Naive thymus-derived CD8-positive, alpha-beta T cell (primary cell): ENCODE data around the gene METTL26. TPM values are rescaled to one million over a fixed set of nuclear protein-coding genes. Genes with fewer than 3 reads are reported as not detected.
A peak's percentile ranks its signal among the peaks of the same experiment; 100 is the strongest.

Experiments
- ATAC-seq, 2 donors: fragments of 150-1000 bp; cut with Tn5 transposase in 1 of 2; sonication (Bioruptor Pico), chemical (Tn5 transposase) in 1 of 2; 1 replicate in 1 of 2; 2 replicates in 1 of 2; pipeline ENCODE4 v1.10.0; 2021; ENCODE audit warnings: mild to moderate bottlenecking in 2 of 2, moderate library complexity in 2 of 2
- POLR2A ChIA-PET: fragments of 350-600 bp; sonication (Branson Sonifier 250); formaldehyde crosslinking; loops from one replicate; lab custom pipeline; 2021; ENCODE audit warnings: antibody characterized with exemption; lab: Charles Lee
- DNase-seq, 10 donors: peaks; one replicate each; pipeline versions ENCODE4 v3.0.0 to v3.0.0-alpha.2; 2020 to 2022
- H3K27ac Mint-ChIP-seq, 10 donors: one replicate each; pipeline ENCODE4 v1.8.0; 2020 to 2022; ENCODE audit warnings: mild to moderate bottlenecking in 10 of 10, mixed read lengths in 10 of 10, moderate library complexity in 4 of 10, inconsistent platforms in 1 of 10
- H3K27me3 Mint-ChIP-seq, 5 donors: one replicate each; pipeline ENCODE4 v1.8.0; 2021 to 2022; ENCODE audit warnings: mixed read lengths in 5 of 5
- H3K36me3 Mint-ChIP-seq, 3 donors: one replicate each; pipeline ENCODE4 v1.8.0; 2020 to 2022; ENCODE audit warnings: mixed read lengths in 3 of 3, mild to moderate bottlenecking in 2 of 3, inconsistent platforms in 1 of 3
- H3K4me1 Mint-ChIP-seq, 4 donors: one replicate each; pipeline ENCODE4 v1.8.0; 2021 to 2022; ENCODE audit warnings: mixed read lengths in 4 of 4
- H3K4me3 Mint-ChIP-seq, 10 donors: one replicate each; pipeline ENCODE4 v1.8.0; 2020 to 2022; ENCODE audit warnings: mild to moderate bottlenecking in 10 of 10, mixed read lengths in 10 of 10, moderate library complexity in 6 of 10, inconsistent platforms in 1 of 10
- H3K9me3 Mint-ChIP-seq, 9 donors: one replicate each; pipeline ENCODE4 v1.8.0; 2020 to 2022; ENCODE audit warnings: mixed read lengths in 9 of 9, mild to moderate bottlenecking in 3 of 9, inconsistent platforms in 1 of 9, moderate library complexity in 1 of 9
- polyA plus RNA-seq, 3 donors: library from polyadenylated mRNA; unstranded; fragments of 300-500 nt; fragmentation: Illumina TruSeq; gene quantifications; one replicate each; pipeline ENCODE4 v1.2.3, GENCODE V29; 2021
- total RNA-seq, 8 experiments: library from RNA in 2 of 8; stranded (reverse) in 2 of 8; gene quantifications; one replicate each; pipeline ENCODE4 v1.2.3 and lab custom pipeline; 2021 to 2026

The METTL26 gene
- total and polyA plus RNA-seq, 5 experiments from 2014 or later: 69.2 to 98.4 (median 88.4) TPM

GRCh38 chr16:588639-588888 is 47.5 kb downstream of the METTL26 start:
- DNase-seq (peak in 9 of 10 donors; percentile 48 to 87 (median 67)), ATAC-seq (peak; percentile 31 to 34)
- no peaks in the 10 kb centered on the region for H3K9me3 Mint-ChIP-seq
- H3K4me1 Mint-ChIP-seq: peaks cover 20 to 41% (median 37%) of the 10 kb centered on the region in 4 donors
- peak overlapping the region; percentile 88 to 99 (median 96) for H3K4me3 Mint-ChIP-seq
- POLR2A ChIA-PET: interaction anchor here (0.7 to 1.9 kb wide), 10 partner anchors 10 to 1944 kb away, joined by 3 to 12 read pairs (median 4); partner anchors contain the start of genes METTL26 and WDR90
- H3K27ac Mint-ChIP-seq: peak overlapping the region; percentile 92 to 99 (median 98)
- H3K27me3 Mint-ChIP-seq: no peaks in the 10 kb centered on the region
- H3K36me3 Mint-ChIP-seq: no peaks in the 10 kb centered on the region

DNA sequence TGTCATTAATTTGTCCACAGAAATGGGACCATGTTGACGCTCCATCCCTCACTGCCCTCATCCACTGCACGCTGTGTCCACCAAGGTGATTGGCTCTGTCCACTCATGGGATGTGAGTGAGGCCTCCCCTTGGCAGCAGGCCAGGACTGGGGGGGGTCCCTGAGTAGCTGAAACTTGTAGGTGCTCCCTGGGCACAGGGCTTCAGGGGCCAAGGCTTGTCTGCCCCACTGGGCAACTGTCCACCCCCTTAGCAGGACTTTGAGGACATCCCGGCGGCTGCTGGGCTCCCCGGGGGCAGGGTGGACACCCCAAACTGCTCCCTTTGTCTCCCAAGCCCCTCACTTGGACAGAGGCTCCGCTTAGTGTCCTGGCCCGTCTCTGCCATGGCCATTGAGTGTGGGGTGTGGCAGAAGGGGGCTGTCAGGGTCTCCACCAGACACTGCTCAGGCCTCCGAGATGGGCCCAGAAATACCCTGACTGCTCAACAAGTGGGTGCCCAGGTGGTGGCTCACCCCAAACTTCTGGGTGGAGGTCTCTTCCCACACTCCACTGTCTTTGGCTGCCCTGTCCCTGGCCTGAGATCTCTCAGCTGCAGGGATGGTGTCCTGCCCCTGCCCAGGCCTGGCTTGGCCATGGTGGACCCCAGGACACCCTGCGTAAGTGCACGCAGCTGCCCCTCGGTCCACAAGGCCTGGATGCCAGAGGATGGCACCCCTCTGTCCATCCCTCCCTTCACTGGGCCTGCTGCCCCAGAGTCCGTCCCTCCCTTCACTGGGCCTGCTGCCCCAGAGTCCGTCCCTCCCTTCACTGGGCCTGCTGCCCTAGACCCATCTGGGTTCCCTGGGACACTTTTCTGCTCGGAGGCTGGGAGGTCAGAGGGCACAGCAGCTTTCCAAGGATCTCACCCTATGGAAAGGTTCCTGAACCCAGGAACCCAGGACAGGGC is 49.2 kb downstream of the METTL26 start:
- H3K4me1 Mint-ChIP-seq: peaks cover 15 to 29% (median 24%) of the 10 kb centered on the region in 4 donors
- POLR2A ChIA-PET: interaction anchor here (1.2 to 1.8 kb wide), 5 partner anchors 9 to 89 kb away, joined by 3 to 5 read pairs (median 3); partner anchors contain the start of genes NHLRC4 and RHBDL1
- peak overlapping the region; percentile 52 to 98 (median 92) for H3K4me3 Mint-ChIP-seq
- no peaks in the 10 kb centered on the region for H3K27me3 Mint-ChIP-seq
- ATAC-seq: no peak
- H3K27ac Mint-ChIP-seq: peak overlapping the region in 8 of 10 donors; percentile 11 to 98 (median 78)
- H3K9me3 Mint-ChIP-seq: no peaks in the 10 kb centered on the region
- no peak for DNase-seq
- H3K36me3 Mint-ChIP-seq: no peaks in the 10 kb centered on the region

- POLR2A ChIA-PET: interaction anchor here (1.4 to 1.8 kb wide), 2 partner anchors 11 to 19 kb away, joined by 3 to 5 read pairs; partner anchors contain the start of gene NHLRC4
- Mint-ChIP-seq H3K27ac (peak overlapping the region in 3 of 10 donors; percentile 21 to 76 (median 56)), H3K4me3 (peak overlapping the region in 1 of 10 donors; percentile 7), H3K4me1 (peaks cover 13 to 22% (median 17%) of the 10 kb centered on the region in 4 donors), H3K27me3 (no peaks in the 10 kb centered on the region), H3K9me3 (no peaks in the 10 kb centered on the region), H3K36me3 (no peaks in the 10 kb centered on the region)
- DNase-seq: no peak
- no peak for ATAC-seq
Measured at GRCh38 chr16:586047-586644, 50.0 kb downstream of the METTL26 start.

DNA sequence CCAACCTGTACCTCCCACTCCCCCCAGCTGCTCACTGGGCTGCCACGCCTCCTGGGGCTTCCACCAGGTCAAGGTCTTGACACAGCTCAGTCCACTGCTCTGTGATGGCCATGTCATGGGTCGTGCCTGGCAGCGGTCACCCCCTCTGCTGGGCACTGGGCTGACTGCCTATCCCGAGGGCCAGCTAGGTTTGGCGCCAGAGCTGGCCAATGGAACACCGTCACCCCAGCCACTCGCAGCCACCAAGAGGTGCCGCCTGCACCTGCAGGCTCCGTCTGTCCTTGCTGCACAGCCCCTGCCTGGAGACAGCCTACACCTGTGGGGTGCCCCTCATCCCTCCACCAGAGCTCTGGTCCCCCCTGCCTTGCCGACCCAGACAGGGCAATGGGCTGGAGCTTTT is 50.8 kb downstream of the METTL26 start:
- Mint-ChIP-seq H3K9me3 (no peaks in the 10 kb centered on the region), H3K27me3 (no peaks in the 10 kb centered on the region), H3K27ac (peak overlapping the region in 2 of 10 donors; percentile 47 to 76), H3K4me3 (no peak overlapping the region), H3K4me1 (peaks cover 6 to 15% (median 10%) of the 10 kb centered on the region in 4 donors), H3K36me3 (no peaks in the 10 kb centered on the region)
- ATAC-seq: no peak
- no peak for DNase-seq
- POLR2A ChIA-PET: interaction anchor here (0.8 to 1.8 kb wide), 3 partner anchors 12 to 1187 kb away, joined by 3 to 5 read pairs (median 5); partner anchors contain the start of genes EME2 and NHLRC4

Other genes with a start within 250 kb of the METTL26 start
- gene NME4, start 239.1 kb downstream of the METTL26 start, total RNA-seq: 10 to 100 TPM; 29.7 to 33.2 TPM
- gene NME4, start 239.1 kb downstream of the METTL26 start, polyA plus RNA-seq: 10 to 100 TPM; 38.9 to 61.9 (median 60.7) TPM
- 10 to 100 TPM in 1 of 2 experiments, 1 to 10 TPM in 1; 8.5 to 10.8 TPM for gene DECR2, start 234.4 kb downstream of the METTL26 start, total RNA-seq
- 10 to 100 TPM in 1 of 3 donors, 1 to 10 TPM in 2; 7.4 to 12.2 (median 8.5) TPM for gene DECR2, start 234.4 kb downstream of the METTL26 start, polyA plus RNA-seq
- gene RAB11FIP3, start 210.7 kb downstream of the METTL26 start, total RNA-seq: 10 to 100 TPM; 43.8 to 49.7 TPM
- 1 to 10 TPM; 1.3 to 5.0 (median 2.2) TPM for gene RAB11FIP3, start 210.7 kb downstream of the METTL26 start, polyA plus RNA-seq
- gene CAPN15, start 108.6 kb downstream of the METTL26 start, total RNA-seq: 10 to 100 TPM; 63.1 to 63.2 TPM
- gene CAPN15, start 108.6 kb downstream of the METTL26 start, polyA plus RNA-seq: 1 to 10 TPM; 5.5 to 7.9 (median 6.0) TPM
- gene PRR35, start 75.9 kb downstream of the METTL26 start, total RNA-seq: not detected
- gene PRR35, start 75.9 kb downstream of the METTL26 start, polyA plus RNA-seq: not detected
- 1 to 10 TPM; 4.7 to 5.3 TPM for gene NHLRC4, start 69.3 kb downstream of the METTL26 start, total RNA-seq
- gene NHLRC4, start 69.3 kb downstream of the METTL26 start, polyA plus RNA-seq: 1 to 10 TPM; 1.5 to 3.3 (median 1.7) TPM
- 10 to 100 TPM; 55.8 to 59.0 TPM for gene PIGQ, start 66.3 kb downstream of the METTL26 start, total RNA-seq
- 10 to 100 TPM in 1 of 3 donors, 1 to 10 TPM in 2; 8.8 to 13.4 (median 9.3) TPM for gene PIGQ, start 66.3 kb downstream of the METTL26 start, polyA plus RNA-seq
- 10 to 100 TPM; 18.6 to 19.9 TPM for gene RAB40C, start 46.2 kb downstream of the METTL26 start, total RNA-seq
- gene RAB40C, start 46.2 kb downstream of the METTL26 start, polyA plus RNA-seq: 10 to 100 TPM in 1 of 3 donors, 1 to 10 TPM in 2; 5.8 to 14.6 (median 6.2) TPM
- gene WFIKKN1, start 5.3 kb downstream of the METTL26 start, total RNA-seq: under 1 TPM; 0.47 to 0.57 TPM
- gene WFIKKN1, start 5.3 kb downstream of the METTL26 start, polyA plus RNA-seq: under 1 TPM in 1 of 3 donors, not detected in 2; 0.07 TPM
- 10 to 100 TPM; 31.9 to 32.2 TPM for gene MCRIP2, start 5.5 kb upstream of the METTL26 start, total RNA-seq
- gene MCRIP2, start 5.5 kb upstream of the METTL26 start, polyA plus RNA-seq: 10 to 100 TPM; 28.1 to 36.6 (median 35.5) TPM
- 10 to 100 TPM; 17.8 to 19.2 TPM for gene WDR90, start 13.1 kb upstream of the METTL26 start, total RNA-seq
- 1 to 10 TPM in 2 of 3 donors, under 1 TPM in 1; 0.27 to 2.5 (median 1.5) TPM for gene WDR90, start 13.1 kb upstream of the METTL26 start, polyA plus RNA-seq
- gene RHOT2, start 31.8 kb upstream of the METTL26 start, total RNA-seq: 100 to 1,000 TPM; 220 TPM
- gene RHOT2, start 31.8 kb upstream of the METTL26 start, polyA plus RNA-seq: 10 to 100 TPM; 25.1 to 44.8 (median 31.8) TPM
- gene RHBDL1, start 39.4 kb upstream of the METTL26 start, total RNA-seq: 1 to 10 TPM; 1.3 to 1.4 TPM
- gene RHBDL1, start 39.4 kb upstream of the METTL26 start, polyA plus RNA-seq: not detected
- gene STUB1, start 44.1 kb upstream of the METTL26 start, total RNA-seq: 100 to 1,000 TPM in 1 of 2 experiments, 10 to 100 TPM in 1; 86.4 to 103 TPM
- gene STUB1, start 44.1 kb upstream of the METTL26 start, polyA plus RNA-seq: 100 to 1,000 TPM; 133 to 142 (median 135) TPM
- 10 to 100 TPM; 40.8 to 41.2 TPM for gene JMJD8, start 48.0 kb upstream of the METTL26 start, total RNA-seq
- gene JMJD8, start 48.0 kb upstream of the METTL26 start, polyA plus RNA-seq: 10 to 100 TPM; 31.7 to 62.8 (median 46.0) TPM
- gene WDR24, start 54.1 kb upstream of the METTL26 start, total RNA-seq: 10 to 100 TPM; 16.1 to 18.4 TPM
- 10 to 100 TPM; 12.7 to 18.9 (median 14.7) TPM for gene WDR24, start 54.1 kb upstream of the METTL26 start, polyA plus RNA-seq
- gene FBXL16, start 69.5 kb upstream of the METTL26 start, total RNA-seq: 10 to 100 TPM; 28.4 to 29.3 TPM
- gene FBXL16, start 69.5 kb upstream of the METTL26 start, polyA plus RNA-seq: 10 to 100 TPM in 1 of 3 donors, 1 to 10 TPM in 2; 3.0 to 22.0 (median 9.5) TPM
- gene METRN, start 78.8 kb upstream of the METTL26 start, total RNA-seq: 10 to 100 TPM; 13.1 to 14.4 TPM
- 10 to 100 TPM; 22.1 to 40.9 (median 35.8) TPM for gene METRN, start 78.8 kb upstream of the METTL26 start, polyA plus RNA-seq
- gene ANTKMT, start 84.8 kb upstream of the METTL26 start, total RNA-seq: 10 to 100 TPM; 44.3 to 48.2 TPM
- 100 to 1,000 TPM in 2 of 3 donors, 10 to 100 TPM in 1; 93.5 to 128 (median 113) TPM for gene ANTKMT, start 84.8 kb upstream of the METTL26 start, polyA plus RNA-seq
- 10 to 100 TPM; 12.0 to 15.1 TPM for gene CCDC78, start 90.1 kb upstream of the METTL26 start, total RNA-seq
- gene CCDC78, start 90.1 kb upstream of the METTL26 start, polyA plus RNA-seq: 1 to 10 TPM in 2 of 3 donors, not detected in 1; 1.1 to 1.4 TPM
- 10 to 100 TPM; 50.1 to 67.0 TPM for gene HAGHL, start 90.8 kb upstream of the METTL26 start, total RNA-seq
- 1 to 10 TPM; 5.0 to 6.2 (median 6.0) TPM for gene HAGHL, start 90.8 kb upstream of the METTL26 start, polyA plus RNA-seq
- gene CIAO3, start 104.7 kb upstream of the METTL26 start, total RNA-seq: 10 to 100 TPM; 56.0 to 56.4 TPM
- 10 to 100 TPM; 13.7 to 25.7 (median 16.9) TPM for gene CIAO3, start 104.7 kb upstream of the METTL26 start, polyA plus RNA-seq
- gene MSLN, start 124.4 kb upstream of the METTL26 start, total RNA-seq: not detected
- gene MSLN, start 124.4 kb upstream of the METTL26 start, polyA plus RNA-seq: not detected
- gene RPUSD1, start 152.1 kb upstream of the METTL26 start, total RNA-seq: 10 to 100 TPM; 27.7 to 29.1 TPM
- 10 to 100 TPM; 19.7 to 32.2 (median 22.0) TPM for gene RPUSD1, start 152.1 kb upstream of the METTL26 start, polyA plus RNA-seq
- gene CHTF18, start 152.3 kb upstream of the METTL26 start, total RNA-seq: 10 to 100 TPM; 47.8 to 54.3 TPM
- 1 to 10 TPM; 3.5 to 4.3 (median 4.0) TPM for gene CHTF18, start 152.3 kb upstream of the METTL26 start, polyA plus RNA-seq
- not detected for gene GNG13, start 164.4 kb upstream of the METTL26 start, total RNA-seq
- gene GNG13, start 164.4 kb upstream of the METTL26 start, polyA plus RNA-seq: not detected